GM18511 (cell line): Measurements from ENCODE around the gene NXPH3.
"Not testable (repeated sequence)": the region's sequence is repeated elsewhere in the genome, so short reads cannot be mapped to it uniquely, and the experiment has no call there.

Source experiments
- ATAC-seq: cut with Tn5 transposase; IDR thresholded peaks from one replicate; pipeline ENCODE4 v1.9.1; 2021; ENCODE audit warnings: mild to moderate bottlenecking, moderate library complexity; ENCODE audit not compliant: unreplicated experiment

NXPH3 gene

GRCh38 chr17:49575679-49576087 is at the start of gene NXPH3:
Gene NXPH3 (plus strand): TSS chr17:49575871. CDS start chr17:49576220, 349 bp downstream.
- no peak for ATAC-seq

- no peak for ATAC-seq
Measured at GRCh38 chr17:49527927-49528651, 47.6 kb upstream of the NXPH3 start.

- no peak for ATAC-seq
Measured at GRCh38 chr17:49528966-49529365, 46.7 kb upstream of the NXPH3 start.

- no peak for ATAC-seq
Measured at GRCh38 chr17:49530118-49530517, 45.6 kb upstream of the NXPH3 start.

GRCh38 chr17:49543860-49544259 is 31.8 kb upstream of the NXPH3 start:
- no peak for ATAC-seq

- no peak for ATAC-seq
Measured at GRCh38 chr17:49545007-49545660, 30.5 kb upstream of the NXPH3 start.

- ATAC-seq = no peak
Measured at GRCh38 chr17:49545806-49546545, 29.7 kb upstream of the NXPH3 start.

GRCh38 chr17:49546546-49547535 is 28.8 kb upstream of the NXPH3 start:
- ATAC-seq = no peak

- ATAC-seq = no peak
Measured at GRCh38 chr17:49547566-49547965, 28.1 kb upstream of the NXPH3 start.

GRCh38 chr17:49548051-49548505 is 27.6 kb upstream of the NXPH3 start:
- ATAC-seq = no peak

- ATAC-seq = no peak
Measured at GRCh38 chr17:49548506-49549310, 27.0 kb upstream of the NXPH3 start.

- ATAC-seq = no peak
Measured at GRCh38 chr17:49549311-49549605, 26.4 kb upstream of the NXPH3 start.

- no peak for ATAC-seq
Measured at GRCh38 chr17:49549691-49550678, 25.7 kb upstream of the NXPH3 start.

GRCh38 chr17:49550764-49551163 is 24.9 kb upstream of the NXPH3 start:
- not testable (repeated sequence) for ATAC-seq

- ATAC-seq = no peak
Measured at GRCh38 chr17:49551221-49552069, 24.2 kb upstream of the NXPH3 start.

- ATAC-seq = no peak
Measured at GRCh38 chr17:49552070-49552751, 23.5 kb upstream of the NXPH3 start.

GRCh38 chr17:49553676-49554335 is 21.9 kb upstream of the NXPH3 start:
- no peak for ATAC-seq
